Gastroesophageal sphincter (tissue), 3 donors: ENCODE data around the gene CENPU.

ENCODE experiments used
- EP300 ChIP-seq: sonication (generic); formaldehyde crosslinking; IDR thresholded peaks from one replicate; pipeline ENCODE4 v1.6.1; 2017; ENCODE audit warnings: antibody characterized with exemption, mild to moderate bottlenecking
- POLR2A ChIP-seq, 2 donors: fragments of 450-650 bp; IDR thresholded peaks; one replicate each; pipeline ENCODE4 v1.6.1; 2017; ENCODE audit warnings: antibody characterized with exemption in 2 of 2, mild to moderate bottlenecking in 2 of 2, moderate library complexity in 1 of 2
- TF ChIP-seq, protein P1 (sequence below), 4 experiments: fragments of 200-600 bp in 2 of 4; fragments of 450-650 bp in 2 of 4; sonication (generic) in 1 of 4; IDR thresholded peaks; one replicate each; pipeline ENCODE4 v1.5.1; 2017 to 2019; ENCODE audit warnings: antibody characterized with exemption in 4 of 4, mild to moderate bottlenecking in 2 of 4, moderate library complexity in 2 of 4

DNA sequence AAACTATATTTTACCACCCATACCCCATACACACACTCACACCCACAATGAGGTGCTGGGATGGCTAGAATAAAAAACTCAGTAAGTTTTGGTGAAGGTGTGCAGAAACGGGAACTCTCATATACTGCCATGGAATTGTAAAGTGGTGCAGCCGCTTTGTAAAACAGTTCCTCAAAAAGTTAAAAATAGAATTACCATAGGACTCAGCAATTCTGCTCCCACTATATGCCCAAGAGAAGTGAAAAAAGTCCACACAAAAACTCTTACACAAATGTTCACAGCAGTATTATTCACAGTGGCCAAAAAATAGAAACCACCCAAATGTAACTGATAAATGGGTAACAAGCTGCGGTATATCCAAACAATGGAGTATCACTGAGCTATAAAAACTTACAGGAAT is 6.5 kb downstream of the CENPU start:
- TF ChIP-seq, protein P1, sequence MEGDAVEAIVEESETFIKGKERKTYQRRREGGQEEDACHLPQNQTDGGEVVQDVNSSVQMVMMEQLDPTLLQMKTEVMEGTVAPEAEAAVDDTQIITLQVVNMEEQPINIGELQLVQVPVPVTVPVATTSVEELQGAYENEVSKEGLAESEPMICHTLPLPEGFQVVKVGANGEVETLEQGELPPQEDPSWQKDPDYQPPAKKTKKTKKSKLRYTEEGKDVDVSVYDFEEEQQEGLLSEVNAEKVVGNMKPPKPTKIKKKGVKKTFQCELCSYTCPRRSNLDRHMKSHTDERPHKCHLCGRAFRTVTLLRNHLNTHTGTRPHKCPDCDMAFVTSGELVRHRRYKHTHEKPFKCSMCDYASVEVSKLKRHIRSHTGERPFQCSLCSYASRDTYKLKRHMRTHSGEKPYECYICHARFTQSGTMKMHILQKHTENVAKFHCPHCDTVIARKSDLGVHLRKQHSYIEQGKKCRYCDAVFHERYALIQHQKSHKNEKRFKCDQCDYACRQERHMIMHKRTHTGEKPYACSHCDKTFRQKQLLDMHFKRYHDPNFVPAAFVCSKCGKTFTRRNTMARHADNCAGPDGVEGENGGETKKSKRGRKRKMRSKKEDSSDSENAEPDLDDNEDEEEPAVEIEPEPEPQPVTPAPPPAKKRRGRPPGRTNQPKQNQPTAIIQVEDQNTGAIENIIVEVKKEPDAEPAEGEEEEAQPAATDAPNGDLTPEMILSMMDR (IDR thresholded peaks at IDR 0.05), result no peak
- TF ChIP-seq POLR2A (IDR thresholded peaks at IDR 0.05) (no peak), EP300 (no peak)
